UCSD-AML1 (cell line): Measurements from ENCODE around the gene PRICKLE2.

Experiments
- DNase-seq: peaks from one replicate; lab custom pipeline; 2025; ENCODE audit not compliant: unreplicated experiment; lab: John Stamatoyannopoulos, UW

PRICKLE2 gene

GRCh38 chr3:64138656-64139375 is 86.5 kb downstream of the PRICKLE2 start:
- DNase-seq: no peak

DNA sequence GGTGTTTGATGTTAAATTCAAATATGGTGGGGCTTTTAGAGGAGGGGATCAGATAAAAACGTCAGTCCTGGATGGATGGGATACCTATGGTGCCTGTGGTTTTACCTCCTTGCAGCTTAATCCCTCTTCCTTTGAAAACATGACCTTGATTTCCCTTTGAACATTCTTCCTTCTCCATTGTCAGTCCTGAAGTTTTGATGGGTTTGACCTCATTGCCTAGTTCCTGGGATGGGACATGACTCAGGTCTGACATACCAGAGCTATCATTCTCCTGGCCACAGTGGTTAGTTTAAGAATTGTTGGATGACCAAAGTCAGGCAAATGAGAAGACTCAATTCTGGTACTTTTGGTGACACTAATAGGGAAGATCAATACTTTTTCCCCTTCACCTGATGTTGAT is 87.2 kb downstream of the PRICKLE2 start:
- no peak for DNase-seq

- DNase-seq: no peak
Measured at GRCh38 chr3:64134882-64135281, 90.4 kb downstream of the PRICKLE2 start.

DNA sequence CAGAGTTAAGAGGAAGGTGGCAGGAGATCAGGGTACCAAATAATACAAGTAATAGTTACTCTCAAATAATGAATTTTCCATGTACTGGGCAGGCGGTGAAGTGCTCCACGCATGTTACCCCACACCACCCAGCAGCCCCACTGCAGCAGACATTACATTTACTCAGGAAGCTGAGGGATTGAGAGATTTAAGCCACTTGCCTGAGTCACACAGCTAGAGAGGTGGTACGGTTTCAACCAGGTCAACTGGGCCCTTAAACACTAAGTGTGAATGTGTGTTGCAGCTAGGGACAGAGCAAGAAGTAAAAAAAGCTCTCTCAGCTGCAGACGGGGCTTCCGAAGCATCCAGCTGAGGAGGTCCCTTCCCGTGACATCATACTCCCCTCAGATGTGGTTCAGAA is 91.3 kb downstream of the PRICKLE2 start:
- no peak for DNase-seq

DNA sequence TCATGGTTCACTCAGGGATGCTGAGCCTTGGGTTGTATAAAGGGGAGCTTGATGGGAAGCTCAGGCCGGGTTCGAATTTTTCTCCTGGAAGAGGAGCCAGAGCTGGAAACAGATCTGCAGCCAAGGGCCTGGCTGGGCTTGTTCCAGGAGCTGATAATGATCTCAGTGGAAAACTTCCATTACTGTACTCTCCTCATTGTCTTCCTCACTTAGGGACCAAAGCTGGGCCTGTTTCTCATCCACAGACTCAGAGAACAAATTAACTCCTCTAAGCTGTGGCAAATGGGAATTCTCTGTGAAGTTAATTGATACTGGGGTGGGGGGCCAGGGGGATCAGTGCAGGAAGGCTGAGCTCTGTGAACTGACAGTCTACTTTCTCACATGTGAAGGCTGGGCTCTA is 92.0 kb downstream of the PRICKLE2 start:
- no peak for DNase-seq

DNA sequence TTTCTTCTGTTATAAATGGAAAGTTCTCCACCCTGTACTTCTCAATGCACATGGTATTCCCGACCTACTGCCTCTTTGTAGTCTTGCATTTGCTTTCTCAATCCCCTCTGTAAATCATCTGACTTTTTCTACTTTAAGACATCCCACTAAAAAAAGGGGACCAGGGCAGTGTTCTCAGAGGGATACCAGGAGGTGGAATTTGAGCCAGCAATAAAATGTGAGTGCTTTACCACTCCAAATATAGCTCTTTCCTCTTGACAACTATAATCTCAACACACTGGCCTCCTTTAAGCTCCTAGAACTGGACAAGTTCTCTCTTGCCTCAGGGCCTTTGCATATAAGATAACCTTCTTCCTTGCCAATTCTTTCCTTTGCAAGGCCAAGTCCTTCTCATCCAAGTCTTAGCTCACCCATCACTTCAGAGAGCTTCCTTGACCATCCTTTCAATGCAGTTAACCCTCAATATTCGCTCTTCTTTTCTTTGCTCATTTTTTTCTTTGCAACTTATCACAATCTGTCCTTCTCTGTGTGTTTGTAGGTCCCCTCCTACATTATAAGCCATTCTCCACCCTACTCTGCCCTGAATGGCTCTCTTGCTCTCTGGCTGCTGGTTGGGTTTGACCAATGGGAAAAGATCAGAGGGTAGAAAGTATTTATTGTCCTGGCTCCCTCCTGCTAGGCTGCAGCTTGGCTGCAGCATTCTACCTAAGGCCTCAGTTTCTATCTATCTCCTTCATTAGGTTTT is 93.4 kb downstream of the PRICKLE2 start:
- DNase-seq: no peak

- no peak for DNase-seq
Measured at GRCh38 chr3:64130436-64130835, 94.8 kb downstream of the PRICKLE2 start.

DNA sequence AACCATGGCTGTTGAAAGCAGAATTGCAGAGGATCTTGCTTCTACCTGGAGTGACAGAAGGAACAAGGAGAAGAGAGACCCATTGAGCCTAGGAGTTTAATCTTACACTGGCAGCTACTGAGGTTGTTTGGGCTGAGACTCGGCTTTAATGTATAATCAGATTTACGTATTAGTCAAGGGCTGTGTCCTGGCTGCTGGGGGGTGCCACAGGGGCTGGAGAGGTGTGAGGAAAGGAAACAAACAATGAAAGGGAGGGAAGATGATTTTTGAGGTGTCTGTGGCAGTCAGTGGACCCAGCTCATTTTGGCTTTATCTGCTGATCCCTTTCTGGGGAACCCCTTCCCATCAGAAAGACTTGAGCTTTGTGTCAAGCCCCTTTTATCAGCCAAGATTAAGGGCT is 95.7 kb downstream of the PRICKLE2 start:
- DNase-seq: no peak

- no peak for DNase-seq
Measured at GRCh38 chr3:64129106-64129505, 96.2 kb downstream of the PRICKLE2 start.

DNA sequence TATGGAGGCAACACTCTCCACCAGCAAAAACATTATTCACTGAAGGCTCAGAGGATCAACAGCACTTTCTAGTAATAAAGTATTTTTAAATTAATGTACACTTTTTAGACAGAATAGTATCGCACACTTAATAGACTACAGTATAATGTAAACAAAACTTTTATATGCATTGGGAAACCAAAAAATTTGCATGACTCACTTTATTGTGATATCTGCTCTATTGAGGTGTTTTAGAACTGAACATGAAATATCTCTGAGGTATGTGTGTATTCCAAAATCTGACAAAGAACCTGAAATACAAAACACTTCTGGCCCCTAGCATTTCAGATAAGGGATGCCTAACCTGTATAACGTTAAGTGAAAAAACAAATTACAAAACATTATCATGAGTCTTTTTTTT is 99.7 kb downstream of the PRICKLE2 start:
- no peak for DNase-seq

GRCh38 chr3:64123931-64124330 is 101.3 kb downstream of the PRICKLE2 start:
- DNase-seq: no peak

GRCh38 chr3:64122476-64122875 is 102.8 kb downstream of the PRICKLE2 start:
- DNase-seq: no peak

GRCh38 chr3:64121750-64122311 is 103.4 kb downstream of the PRICKLE2 start:
- DNase-seq: no peak

DNA sequence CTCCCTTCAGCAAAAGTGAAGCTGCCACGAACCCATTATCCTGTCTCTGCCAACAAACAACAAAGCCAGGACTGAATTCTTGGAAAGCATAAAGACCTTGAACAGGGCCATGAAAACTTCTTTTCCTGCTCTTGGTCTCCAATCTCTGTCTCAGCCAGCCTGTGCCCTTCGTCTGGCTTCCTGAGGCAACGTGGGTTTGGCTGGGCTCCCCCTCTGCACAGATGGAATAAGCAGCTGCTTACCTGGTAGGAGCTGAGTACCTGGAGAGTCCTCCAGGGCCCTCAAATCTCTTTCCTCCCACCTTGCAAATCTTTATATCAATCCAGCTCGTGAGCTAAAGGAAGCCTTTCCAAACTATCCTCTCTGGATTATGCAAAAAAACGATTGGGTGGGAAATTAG is 104.4 kb downstream of the PRICKLE2 start:
- DNase-seq: no peak

DNA sequence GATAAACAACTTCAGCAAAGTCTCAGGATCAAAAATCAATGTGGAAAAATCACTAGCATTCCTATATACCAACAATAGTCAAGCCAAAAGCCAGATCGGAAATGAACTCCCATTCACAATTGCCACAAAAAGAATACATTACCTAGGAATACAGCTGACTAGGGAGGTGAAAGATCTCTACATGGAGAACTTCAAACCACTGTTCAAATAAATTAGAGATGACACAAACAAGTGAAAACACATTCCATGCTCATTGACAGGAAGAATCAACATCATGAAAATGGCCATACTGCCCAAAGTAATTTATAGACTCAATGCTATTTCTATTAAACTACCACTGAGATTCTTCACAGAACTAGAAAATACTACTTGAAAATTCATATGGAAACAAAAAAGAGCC is 107.8 kb downstream of the PRICKLE2 start:
- no peak for DNase-seq

- DNase-seq: no peak
Measured at GRCh38 chr3:64114651-64115050, 110.6 kb downstream of the PRICKLE2 start.

DNA sequence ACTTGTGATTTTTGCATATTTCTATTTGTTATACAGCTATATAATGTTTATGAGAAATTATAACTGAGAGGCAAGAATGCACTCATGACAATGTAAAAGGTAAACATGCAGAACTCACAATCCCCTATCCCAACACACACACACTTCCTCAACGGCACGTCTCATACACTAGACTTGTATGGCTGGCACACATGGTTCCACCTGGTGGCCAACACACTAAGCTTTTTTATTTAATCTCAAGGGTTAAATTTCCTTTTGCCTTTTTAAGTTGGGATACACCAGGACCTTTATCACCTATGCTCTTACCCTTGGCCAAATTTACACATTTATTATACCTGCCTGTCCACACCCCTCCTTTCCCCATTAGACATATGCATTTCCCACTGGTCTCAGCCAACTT is 113.4 kb downstream of the PRICKLE2 start:
- no peak for DNase-seq

- no peak for DNase-seq
Measured at GRCh38 chr3:64111083-64111482, 114.2 kb downstream of the PRICKLE2 start.

DNA sequence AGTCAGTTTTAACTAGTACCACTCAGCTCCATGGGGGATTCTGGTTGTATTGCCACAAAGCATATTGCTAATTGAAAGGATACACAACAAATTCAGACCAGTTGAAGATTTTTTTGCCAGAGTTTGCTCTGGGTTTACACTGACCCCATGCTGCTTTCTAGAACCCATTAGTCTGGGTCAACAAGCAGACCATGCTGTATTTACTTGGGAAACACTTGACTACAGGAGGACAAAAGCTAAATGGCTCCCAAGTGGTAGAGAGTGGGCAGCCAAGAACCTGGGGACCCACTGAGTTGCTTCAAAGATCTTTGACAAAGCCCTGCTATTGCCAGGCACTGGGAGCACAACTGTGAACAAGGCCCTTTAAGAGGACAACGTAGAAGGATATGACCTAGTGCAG is 115.2 kb downstream of the PRICKLE2 start:
- no peak for DNase-seq

GRCh38 chr3:64109438-64109837 is 115.8 kb downstream of the PRICKLE2 start:
- DNase-seq: no peak

GRCh38 chr3:64108784-64109317 is 116.4 kb downstream of the PRICKLE2 start:
- DNase-seq: no peak

GRCh38 chr3:64108231-64108630 is 117.0 kb downstream of the PRICKLE2 start:
- DNase-seq: no peak
